K562 (cell line): ENCODE data around the gene HDAC3. TPM values are rescaled to one million over a fixed set of nuclear protein-coding genes. Genes with fewer than 3 reads are reported as not detected.

Experiments used
- CHAMP1 ChIP-seq: fragments of 450-650 bp; IDR thresholded peaks from 2 replicates; pipeline ENCODE4 v1.6.1; 2016; ENCODE audit warnings: mild to moderate bottlenecking
- CHD1 ChIP-seq: fragments of 200-600 bp; sonication (generic); IDR thresholded peaks from one replicate; pipeline ENCODE4 v1.6.1; 2012; ENCODE audit warnings: mild to moderate bottlenecking, moderate library complexity, low read length, inconsistent platforms
- DLX4 ChIP-seq: fragments of 250-450 bp; sonication (Bioruptor Pico); IDR thresholded peaks from 2 replicates; pipeline ENCODE4 v1.6.1; 2021; ENCODE audit warnings: mild to moderate bottlenecking
- DPF2 ChIP-seq: fragments of 450-650 bp; IDR thresholded peaks from 2 replicates; pipeline ENCODE4 v1.6.1; 2016
- FOS ChIP-seq: IDR thresholded peaks from 3 replicates; pipeline ENCODE4 v1.6.1; 2011; ENCODE audit not compliant: insufficient read length; ENCODE audit errors: extremely low read depth
- FOXK2 ChIP-seq, 2 experiments: fragments of 450-650 bp; IDR thresholded peaks in 1 of 2; conservative IDR thresholded peaks in 1 of 2; 2 replicates each; pipeline ENCODE4 v1.6.1; 2016; ENCODE audit warnings: low read depth in 2 of 2, mild to moderate bottlenecking in 1 of 2
- GTF2E2 ChIP-seq: fragments of 200-800 bp; sonication (Bioruptor generic); IDR thresholded peaks from 2 replicates; pipeline ENCODE4 v1.6.1; 2016; ENCODE audit warnings: missing genetic modification characterization, missing compliant biosample characterization
- ILK ChIP-seq: fragments of 450-650 bp; IDR thresholded peaks from 2 replicates; pipeline ENCODE4 v1.6.1; 2016; ENCODE audit warnings: missing genetic modification characterization, low read depth, mild to moderate bottlenecking, missing compliant biosample characterization, moderate library complexity, borderline replicate concordance
- KLF10 ChIP-seq: fragments of 250-450 bp; sonication (Bioruptor Pico); IDR thresholded peaks from 2 replicates; pipeline ENCODE4 v1.6.1; 2021; ENCODE audit warnings: matching md5 sums
- MTA1 ChIP-seq: fragments of 450-650 bp; IDR thresholded peaks from 2 replicates; pipeline ENCODE4 v1.6.1; 2017; ENCODE audit warnings: borderline replicate concordance
- NFRKB ChIP-seq: fragments of 450-650 bp; IDR thresholded peaks from 2 replicates; pipeline ENCODE4 v1.6.1; 2016; ENCODE audit warnings: low read depth
- NRF1 ChIP-seq, 2 experiments: fragments of 450-650 bp; IDR thresholded peaks in 1 of 2; conservative IDR thresholded peaks in 1 of 2; 2 replicates each; pipeline ENCODE4 v1.6.1; 2014; ENCODE audit warnings: mild to moderate bottlenecking in 2 of 2
- RBBP5 ChIP-seq: fragments of 200-600 bp; sonication (generic); IDR thresholded peaks from 2 replicates; pipeline ENCODE4 v1.6.1; 2012; ENCODE audit warnings: borderline replicate concordance, mild to moderate bottlenecking, low read length, control low read depth, inconsistent platforms; ENCODE audit not compliant: insufficient read depth, poor library complexity, severe bottlenecking
- RBM15 ChIP-seq: fragments of 200-400 bp; formaldehyde crosslinking; IDR thresholded peaks from 2 replicates; pipeline ENCODE4 v1.6.1; 2018; ENCODE audit warnings: mild to moderate bottlenecking, low read length, moderate library complexity; ENCODE audit not compliant: insufficient read depth
- RNF2 ChIP-seq: sonication (generic); IDR thresholded peaks from 2 replicates; pipeline ENCODE4 v1.6.1; 2016
- SMARCA5 ChIP-seq: fragments of 450-650 bp; IDR thresholded peaks from 2 replicates; pipeline ENCODE4 v1.6.1; 2016
- ZNF224 ChIP-seq: sonication (generic); formaldehyde crosslinking; IDR thresholded peaks from 2 replicates; pipeline ENCODE4 v1.8.0; 2022; ENCODE audit warnings: mild to moderate bottlenecking, missing genetic modification reagents
- ZNF274 ChIP-seq: IDR thresholded peaks from 2 replicates; pipeline ENCODE4 v1.6.1; 2011; ENCODE audit warnings: low read depth, mild to moderate bottlenecking, low read length, moderate library complexity, borderline replicate concordance
- ZNF79 ChIP-seq: fragments of 250-450 bp; sonication (Bioruptor Pico); IDR thresholded peaks from 2 replicates; pipeline ENCODE4 v1.4.0; 2020; ENCODE audit warnings: low read depth, mild to moderate bottlenecking, moderate library complexity
- polyA plus RNA-seq, 8 experiments: library from polyadenylated mRNA; depleted of rRNA in 4 of 8; stranded (reverse) in 5 of 8; unstranded in 3 of 8; fragments of >200 nt; fragmentation: Nextera tagmentation in 2 of 8; fragmentation: Illumina TruSeq in 1 of 8; extraction: Ambion mirVana in 2 of 8; extraction: Trizol in 1 of 8; gene quantifications; 2 replicates each; pipeline versions ENCODE4 v1.2.1 to v1.2.3, GENCODE V29; 2011 to 2014; ENCODE audit warnings: inconsistent platforms in 1 of 8, missing spikeins in 1 of 8
- total RNA-seq, 7 experiments: library from RNA; depleted of rRNA in 6 of 7; stranded (reverse); fragments of >200 nt in 6 of 7; fragmentation: Illumina TruSeq in 2 of 7; extraction: Trizol in 2 of 7; gene quantifications; 2 replicates each; pipeline versions ENCODE4 v1.2.1 to v1.2.3, GENCODE V29; 2011 to 2021; ENCODE audit warnings: low replicate concordance in 1 of 7
- TF ChIP-seq, protein P1 (sequence below): sonication (generic); formaldehyde crosslinking; IDR thresholded peaks from 2 replicates; pipeline ENCODE4 v1.8.1; 2022; ENCODE audit warnings: missing genetic modification reagents
- TF ChIP-seq, protein P2 (sequence below): fragments of 450-650 bp; IDR thresholded peaks from 2 replicates; pipeline ENCODE4 v1.6.1; 2016; ENCODE audit warnings: borderline replicate concordance

HDAC3 gene
- total and polyA plus RNA-seq, 9 of the 15 experiments (the other 6 are each of a cell fraction or from before 2014, with no cell fraction given): 89.7 to 191 (median 119) TPM

DNA sequence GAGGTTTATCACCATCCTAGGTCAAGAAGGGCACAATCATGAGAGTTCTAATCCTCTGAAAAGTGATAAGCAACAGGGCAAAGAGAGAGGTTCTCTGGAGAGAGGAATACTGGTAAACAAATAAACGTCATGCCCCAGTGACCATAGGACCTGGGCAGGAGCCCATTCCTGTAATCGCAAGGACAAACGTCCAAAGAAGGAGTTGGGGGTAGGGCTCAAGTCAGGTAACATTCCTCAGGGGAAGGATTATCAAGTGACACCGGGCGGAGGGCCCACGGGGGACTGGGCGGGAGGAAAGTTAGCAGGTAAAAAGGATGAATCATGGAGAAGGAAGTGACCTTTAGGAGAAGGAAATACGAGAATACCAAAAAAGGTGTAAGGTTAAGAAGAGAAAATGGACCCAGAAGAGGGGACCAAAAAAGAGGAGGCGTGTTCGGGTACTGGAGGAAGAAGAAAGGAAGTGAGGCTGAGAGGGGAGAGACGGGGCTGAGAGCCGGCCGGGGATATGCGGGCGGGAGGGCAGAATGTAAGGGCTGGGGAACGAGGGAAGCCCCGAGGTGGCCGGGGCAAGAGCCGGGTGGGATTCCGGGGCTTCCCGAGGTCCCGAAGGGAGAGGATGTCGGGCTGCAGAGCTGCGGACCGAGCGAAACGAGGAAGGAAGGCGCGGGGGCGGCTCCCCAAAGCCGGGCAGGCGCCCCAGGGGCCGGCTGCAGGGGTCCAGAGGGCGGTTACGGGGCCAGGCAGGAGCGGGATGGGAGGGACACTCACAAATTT lies 18.4 kb downstream of the HDAC3 start (continued):
- TF ChIP-seq ZNF274: no peak
- TF ChIP-seq CHD1: no peak
- TF ChIP-seq NRF1 (conservative IDR thresholded peaks at IDR 0.05 in 1 of 2, IDR thresholded peaks at IDR 0.05 in 1 of 2): no peak
- no peak for TF ChIP-seq FOS
- TF ChIP-seq NFRKB: peak; percentile 76
- peak; percentile 81 for TF ChIP-seq RBBP5
- no peak for TF ChIP-seq DLX4 (CRISPR knock-in tag)
- peak; percentile 68 for TF ChIP-seq DPF2
- TF ChIP-seq, protein P1, sequence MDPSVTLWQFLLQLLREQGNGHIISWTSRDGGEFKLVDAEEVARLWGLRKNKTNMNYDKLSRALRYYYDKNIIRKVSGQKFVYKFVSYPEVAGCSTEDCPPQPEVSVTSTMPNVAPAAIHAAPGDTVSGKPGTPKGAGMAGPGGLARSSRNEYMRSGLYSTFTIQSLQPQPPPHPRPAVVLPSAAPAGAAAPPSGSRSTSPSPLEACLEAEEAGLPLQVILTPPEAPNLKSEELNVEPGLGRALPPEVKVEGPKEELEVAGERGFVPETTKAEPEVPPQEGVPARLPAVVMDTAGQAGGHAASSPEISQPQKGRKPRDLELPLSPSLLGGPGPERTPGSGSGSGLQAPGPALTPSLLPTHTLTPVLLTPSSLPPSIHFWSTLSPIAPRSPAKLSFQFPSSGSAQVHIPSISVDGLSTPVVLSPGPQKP (CRISPR knock-in tag): no peak
- no peak for TF ChIP-seq GTF2E2 (tag)
- no peak for TF ChIP-seq RBM15
- TF ChIP-seq MTA1: 0 out of 2 replicates have a peak, but pooled peaks have one; percentile 29
- no peak for TF ChIP-seq SMARCA5
- TF ChIP-seq, protein P2, sequence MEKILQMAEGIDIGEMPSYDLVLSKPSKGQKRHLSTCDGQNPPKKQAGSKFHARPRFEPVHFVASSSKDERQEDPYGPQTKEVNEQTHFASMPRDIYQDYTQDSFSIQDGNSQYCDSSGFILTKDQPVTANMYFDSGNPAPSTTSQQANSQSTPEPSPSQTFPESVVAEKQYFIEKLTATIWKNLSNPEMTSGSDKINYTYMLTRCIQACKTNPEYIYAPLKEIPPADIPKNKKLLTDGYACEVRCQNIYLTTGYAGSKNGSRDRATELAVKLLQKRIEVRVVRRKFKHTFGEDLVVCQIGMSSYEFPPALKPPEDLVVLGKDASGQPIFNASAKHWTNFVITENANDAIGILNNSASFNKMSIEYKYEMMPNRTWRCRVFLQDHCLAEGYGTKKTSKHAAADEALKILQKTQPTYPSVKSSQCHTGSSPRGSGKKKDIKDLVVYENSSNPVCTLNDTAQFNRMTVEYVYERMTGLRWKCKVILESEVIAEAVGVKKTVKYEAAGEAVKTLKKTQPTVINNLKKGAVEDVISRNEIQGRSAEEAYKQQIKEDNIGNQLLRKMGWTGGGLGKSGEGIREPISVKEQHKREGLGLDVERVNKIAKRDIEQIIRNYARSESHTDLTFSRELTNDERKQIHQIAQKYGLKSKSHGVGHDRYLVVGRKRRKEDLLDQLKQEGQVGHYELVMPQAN: peak; percentile 78
- TF ChIP-seq RNF2: no peak
- 0 out of 4 replicates have a peak, but pooled peaks of 1 of the 2 experiments have one; percentile 43 for TF ChIP-seq FOXK2 (conservative IDR thresholded peaks at IDR 0.05 in 1 of 2, IDR thresholded peaks at IDR 0.05 in 1 of 2; ENCODE audit: low read depth in 2 of 2)
- TF ChIP-seq KLF10: no peak
- no peak for TF ChIP-seq CHAMP1
- TF ChIP-seq ILK (tag): no peak
- TF ChIP-seq ZNF79: no peak
- TF ChIP-seq ZNF224: no peak
